A204.1 (cell line): ENCODE measurements around the gene TOP3B.
"Not testable (repeated sequence)": the region's sequence is repeated elsewhere in the genome, so short reads cannot be mapped to it uniquely, and the experiment has no call there.

Source experiments
- FAIRE-seq: peaks from 2 replicates; lab custom pipeline; 2012; peaks lifted over from hg19 to GRCh38; lab: Jason Lieb, UNC

TOP3B gene

GRCh38 chr22:21922370-21923162 lies 60.0 kb downstream of the TOP3B start:
- no peak for FAIRE-seq

GRCh38 chr22:21921729-21922128 lies 60.9 kb downstream of the TOP3B start:
- FAIRE-seq: no peak

GRCh38 chr22:21921184-21921721 lies 61.3 kb downstream of the TOP3B start:
- FAIRE-seq: no peak

GRCh38 chr22:21920341-21921183 lies 62.0 kb downstream of the TOP3B start:
- FAIRE-seq: no peak

GRCh38 chr22:21919526-21920307 lies 62.9 kb downstream of the TOP3B start:
- FAIRE-seq: no peak

GRCh38 chr22:21918466-21919185 lies 64.0 kb downstream of the TOP3B start:
- no peak for FAIRE-seq

GRCh38 chr22:21917959-21918261 lies 64.7 kb downstream of the TOP3B start:
- FAIRE-seq: no peak

- no peak for FAIRE-seq
Measured at GRCh38 chr22:21917181-21917958, 65.2 kb downstream of the TOP3B start.

- FAIRE-seq: no peak
Measured at GRCh38 chr22:21916309-21916918, 66.2 kb downstream of the TOP3B start.

GRCh38 chr22:21915624-21916308 lies 66.8 kb downstream of the TOP3B start:
- no peak for FAIRE-seq

GRCh38 chr22:21914033-21914642 lies 68.4 kb downstream of the TOP3B start:
- FAIRE-seq: not testable (repeated sequence)

GRCh38 chr22:21910367-21910766 lies 72.2 kb downstream of the TOP3B start:
- FAIRE-seq: not testable (repeated sequence)

GRCh38 chr22:21909871-21910270 lies 72.7 kb downstream of the TOP3B start:
- no peak for FAIRE-seq

GRCh38 chr22:21907638-21908522 lies 74.7 kb downstream of the TOP3B start:
- FAIRE-seq: no peak
